DND-41 (cell line): ENCODE results near the gene DACH1.

Experiments used
- ATAC-seq: fragments of 200-7000 bp; cut with Tn5 transposase; 3 replicates; pipeline ENCODE4 v1.9.1; 2021; ENCODE audit warnings: low read depth; ENCODE audit not compliant: insufficient read depth
- DNase-seq: peaks from one replicate; pipeline ENCODE4 v3.0.0-alpha.2; 2020
- H2AFZ ChIP-seq: 2 replicates; pipeline ENCODE4 v1.6.0; 2012; ENCODE audit warnings: low read depth, low read length
- H3K27ac ChIP-seq: 2 replicates; pipeline ENCODE4 v1.5.1; 2012; ENCODE audit warnings: low read length, inconsistent platforms
- H3K27me3 ChIP-seq: fragments of 200-600 bp; sonication (generic); 2 replicates; pipeline ENCODE4 v1.6.0; 2012; ENCODE audit warnings: low read length, mild to moderate bottlenecking, inconsistent platforms; ENCODE audit not compliant: insufficient read depth, poor library complexity
- H3K36me3 ChIP-seq: 2 replicates; pipeline ENCODE4 v1.5.1; 2012; ENCODE audit warnings: low read length, inconsistent platforms; ENCODE audit not compliant: insufficient read depth
- H3K4me1 ChIP-seq: 2 replicates; pipeline ENCODE4 v1.5.1; 2012; ENCODE audit warnings: mild to moderate bottlenecking, low read length; ENCODE audit not compliant: insufficient read depth
- H3K4me2 ChIP-seq: 2 replicates; pipeline ENCODE4 v1.6.0; 2012; ENCODE audit warnings: mild to moderate bottlenecking, moderate library complexity, low read length, inconsistent platforms; ENCODE audit not compliant: insufficient read depth
- H3K4me3 ChIP-seq, 2 experiments: fragments of 200-600 bp in 1 of 2; shearing (Covaris generic) in 1 of 2; 2 replicates each; pipeline ENCODE4 v1.5.1; 2012 to 2016; ENCODE audit warnings: inconsistent platforms in 2 of 2, low read length in 2 of 2, mild to moderate bottlenecking in 2 of 2, low read depth in 1 of 2, moderate library complexity in 1 of 2
- H3K79me2 ChIP-seq: 2 replicates; pipeline ENCODE4 v1.6.0; 2012; ENCODE audit warnings: low read length, inconsistent platforms; ENCODE audit not compliant: insufficient read depth
- H3K9ac ChIP-seq: 2 replicates; pipeline ENCODE4 v1.6.0; 2012; ENCODE audit warnings: low read depth, mild to moderate bottlenecking, inconsistent platforms, low read length, moderate library complexity
- H3K9me3 ChIP-seq: 2 replicates; pipeline ENCODE4 v1.5.1; 2012; ENCODE audit warnings: low read length, moderate library complexity, mild to moderate bottlenecking, inconsistent platforms; ENCODE audit not compliant: insufficient read depth, severe bottlenecking
- H4K20me1 ChIP-seq: 2 replicates; pipeline ENCODE4 v1.6.0; 2012; ENCODE audit warnings: low read length; ENCODE audit not compliant: insufficient read depth
- EZH2 ChIP-seq: IDR thresholded peaks from 3 replicates; pipeline ENCODE4 v1.6.1; 2012; ENCODE audit warnings: borderline replicate concordance, low read depth, mild to moderate bottlenecking, moderate library complexity, low read length, inconsistent platforms; ENCODE audit not compliant: severe bottlenecking
- TF ChIP-seq, protein P1 (sequence below): IDR thresholded peaks from 2 replicates; pipeline ENCODE4 v1.5.1; 2012; ENCODE audit warnings: borderline replicate concordance, low read length, moderate library complexity, mild to moderate bottlenecking; ENCODE audit not compliant: poor library complexity, severe bottlenecking; ENCODE audit errors: extremely low read depth

Gene DACH1

DNA sequence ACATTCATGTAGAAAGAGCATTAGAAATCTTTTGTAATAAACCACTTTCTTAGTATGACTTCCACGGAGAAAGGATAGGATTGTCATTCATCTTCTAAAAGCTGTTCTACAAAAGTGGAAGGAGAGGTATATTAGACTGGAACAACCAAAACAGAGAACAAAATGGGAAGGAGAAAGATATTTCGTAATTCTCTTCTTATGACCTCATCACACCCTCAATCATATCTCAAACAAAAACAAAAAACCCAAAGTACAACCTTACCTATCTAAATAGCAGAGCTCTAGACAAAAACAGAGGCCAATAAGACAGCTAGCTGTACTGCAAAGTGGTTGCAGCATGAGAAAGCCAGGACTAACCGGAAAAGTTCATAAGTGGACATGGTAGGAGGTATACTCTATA is 46.3 kb downstream of the DACH1 start:
- H3K4me3 ChIP-seq, result no peak overlapping the region
- DNase-seq, result no peak
- no peaks in the 10 kb centered on the region for H3K27me3 ChIP-seq
- no peak for ATAC-seq
- TF ChIP-seq, protein P1, sequence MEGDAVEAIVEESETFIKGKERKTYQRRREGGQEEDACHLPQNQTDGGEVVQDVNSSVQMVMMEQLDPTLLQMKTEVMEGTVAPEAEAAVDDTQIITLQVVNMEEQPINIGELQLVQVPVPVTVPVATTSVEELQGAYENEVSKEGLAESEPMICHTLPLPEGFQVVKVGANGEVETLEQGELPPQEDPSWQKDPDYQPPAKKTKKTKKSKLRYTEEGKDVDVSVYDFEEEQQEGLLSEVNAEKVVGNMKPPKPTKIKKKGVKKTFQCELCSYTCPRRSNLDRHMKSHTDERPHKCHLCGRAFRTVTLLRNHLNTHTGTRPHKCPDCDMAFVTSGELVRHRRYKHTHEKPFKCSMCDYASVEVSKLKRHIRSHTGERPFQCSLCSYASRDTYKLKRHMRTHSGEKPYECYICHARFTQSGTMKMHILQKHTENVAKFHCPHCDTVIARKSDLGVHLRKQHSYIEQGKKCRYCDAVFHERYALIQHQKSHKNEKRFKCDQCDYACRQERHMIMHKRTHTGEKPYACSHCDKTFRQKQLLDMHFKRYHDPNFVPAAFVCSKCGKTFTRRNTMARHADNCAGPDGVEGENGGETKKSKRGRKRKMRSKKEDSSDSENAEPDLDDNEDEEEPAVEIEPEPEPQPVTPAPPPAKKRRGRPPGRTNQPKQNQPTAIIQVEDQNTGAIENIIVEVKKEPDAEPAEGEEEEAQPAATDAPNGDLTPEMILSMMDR, result no peak
- no peak for TF ChIP-seq EZH2
- H3K79me2 ChIP-seq, result no peaks in the 10 kb centered on the region
- no peak overlapping the region for H3K9ac ChIP-seq
- no peak overlapping the region for H3K4me2 ChIP-seq
- H4K20me1 ChIP-seq, result no peaks in the 10 kb centered on the region
- no peaks in the 10 kb centered on the region for H3K4me1 ChIP-seq
- no peak overlapping the region for H2AFZ ChIP-seq
- H3K27ac ChIP-seq, result no peak overlapping the region
- H3K36me3 ChIP-seq, result no peaks in the 10 kb centered on the region
- H3K9me3 ChIP-seq, result no peaks in the 10 kb centered on the region

DNA sequence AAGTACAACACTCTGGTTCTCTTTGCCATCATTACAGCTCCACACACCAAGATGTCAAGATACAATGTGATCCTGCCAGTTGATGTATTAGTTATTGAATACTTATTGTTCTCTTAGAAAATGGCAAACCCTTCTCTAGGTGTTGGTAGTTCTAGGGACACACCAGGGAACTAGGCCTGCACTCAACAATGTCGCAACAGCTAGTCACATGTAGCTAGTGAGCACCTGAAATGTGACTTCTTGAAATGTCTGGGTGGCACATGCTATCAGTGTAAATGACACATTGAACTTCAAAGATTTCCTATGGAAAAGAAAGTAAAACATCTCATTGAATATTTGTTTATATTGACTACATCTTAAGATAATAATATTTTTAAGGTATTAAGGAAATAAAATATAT is 49.7 kb downstream of the DACH1 start:
- ATAC-seq (no peak), DNase-seq (no peak)
- Histone ChIP-seq H3K4me2 (no peak overlapping the region), H3K9ac (no peak overlapping the region), H2AFZ (no peak overlapping the region), H3K9me3 (no peaks in the 10 kb centered on the region), H4K20me1 (no peaks in the 10 kb centered on the region), H3K36me3 (no peaks in the 10 kb centered on the region), H3K4me3 (no peak overlapping the region), H3K27ac (no peak overlapping the region), H3K4me1 (no peaks in the 10 kb centered on the region), H3K27me3 (no peaks in the 10 kb centered on the region), H3K79me2 (no peaks in the 10 kb centered on the region)
- TF ChIP-seq, protein P1, result no peak
- no peak for TF ChIP-seq EZH2

DNA sequence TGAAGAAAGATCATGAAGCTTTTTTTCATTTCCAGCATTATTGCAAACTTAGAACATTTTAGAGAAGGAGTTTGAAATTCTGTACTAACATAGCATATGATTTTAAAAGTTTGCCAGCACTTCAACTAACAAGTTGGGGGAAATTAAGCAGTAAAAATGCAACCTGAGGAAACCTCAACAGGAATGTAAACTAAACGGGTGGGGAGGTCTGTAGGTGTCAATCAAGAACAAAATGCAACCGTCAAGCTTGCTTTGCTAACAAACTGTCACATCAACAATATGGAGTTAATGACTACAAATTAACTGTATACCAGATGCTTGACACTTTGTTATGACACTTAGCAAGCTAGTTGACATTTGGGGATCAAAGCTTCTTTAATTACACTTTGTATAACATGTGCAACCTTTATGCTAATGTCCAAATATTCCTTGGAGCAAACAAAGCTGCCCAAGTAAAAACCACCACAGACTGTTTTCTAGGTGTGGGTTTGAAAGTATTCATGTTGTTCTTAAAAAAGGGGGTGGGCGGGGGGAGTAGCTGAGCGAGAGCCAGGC is 52.1 kb downstream of the DACH1 start:
- no peak for TF ChIP-seq EZH2
- TF ChIP-seq, protein P1, result no peak
- Histone ChIP-seq H3K9me3 (no peaks in the 10 kb centered on the region), H4K20me1 (no peaks in the 10 kb centered on the region), H3K4me2 (no peak overlapping the region), H3K27me3 (no peaks in the 10 kb centered on the region), H2AFZ (no peak overlapping the region), H3K9ac (no peak overlapping the region), H3K36me3 (no peaks in the 10 kb centered on the region), H3K4me3 (no peak overlapping the region), H3K27ac (no peak overlapping the region), H3K79me2 (no peaks in the 10 kb centered on the region), H3K4me1 (no peaks in the 10 kb centered on the region)
- DNase-seq (no peak), ATAC-seq (no peak)

DNA sequence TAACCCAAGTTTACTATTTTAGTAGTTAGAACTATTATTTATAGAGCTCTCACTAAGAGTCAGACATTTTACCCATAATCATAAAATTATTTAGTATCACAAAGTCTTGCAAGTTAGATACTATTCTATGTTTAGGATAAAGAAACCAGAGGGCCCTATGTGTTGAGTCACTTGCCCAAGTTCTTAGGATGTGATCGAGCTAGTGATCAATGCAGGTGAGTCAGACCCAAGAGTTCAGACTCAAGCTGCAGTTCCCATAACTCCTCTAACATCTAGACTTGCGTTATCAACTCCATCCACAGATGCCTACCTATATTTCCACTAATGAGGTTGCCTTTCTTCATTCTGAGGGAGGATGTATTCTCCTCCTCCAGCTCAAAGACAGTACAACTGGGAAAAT is 53.8 kb downstream of the DACH1 start:
- Histone ChIP-seq H3K9ac (no peak overlapping the region), H3K4me3 (no peak overlapping the region), H3K9me3 (no peaks in the 10 kb centered on the region), H3K27me3 (no peaks in the 10 kb centered on the region), H2AFZ (no peak overlapping the region), H3K4me1 (no peaks in the 10 kb centered on the region), H3K79me2 (no peaks in the 10 kb centered on the region), H3K36me3 (no peaks in the 10 kb centered on the region), H4K20me1 (no peaks in the 10 kb centered on the region), H3K4me2 (no peak overlapping the region), H3K27ac (no peak overlapping the region)
- TF ChIP-seq EZH2, result no peak
- TF ChIP-seq, protein P1, result no peak
- ATAC-seq (no peak), DNase-seq (no peak)
